HepG2 (cell line): Measurements from ENCODE around the gene SLAMF9. TPM values are rescaled to one million over a fixed set of nuclear protein-coding genes. Genes with fewer than 3 reads are reported as not detected.

Experiments used
- ATF7-NPFF ChIP-seq: sonication (generic); formaldehyde crosslinking; IDR thresholded peaks from 2 replicates; pipeline ENCODE4 v1.8.1; 2023; ENCODE audit warnings: mild to moderate bottlenecking, low read depth, missing genetic modification reagents, moderate library complexity
- EHMT2 ChIP-seq: fragments of 200-600 bp; sonication (generic); IDR thresholded peaks from 2 replicates; pipeline ENCODE4 v1.7.0; 2017; ENCODE audit warnings: antibody characterized with exemption, low read depth, low read length, borderline replicate concordance
- FOSL2 ChIP-seq: sonication (generic); formaldehyde crosslinking; IDR thresholded peaks from 2 replicates; pipeline ENCODE4 v1.4.0; 2020; ENCODE audit warnings: missing genetic modification reagents
- FOXC1 ChIP-seq: sonication (generic); formaldehyde crosslinking; IDR thresholded peaks from 2 replicates; pipeline ENCODE4 v1.8.0; 2022; ENCODE audit warnings: mild to moderate bottlenecking, missing genetic modification reagents, borderline replicate concordance
- GABPB1 ChIP-seq: IDR thresholded peaks from 2 replicates; pipeline ENCODE4 v1.6.1; 2016; ENCODE audit warnings: mild to moderate bottlenecking, missing genetic modification reagents, moderate library complexity, missing compliant biosample characterization
- KDM1A ChIP-seq: IDR thresholded peaks from 2 replicates; pipeline ENCODE4 v1.6.1; 2016; ENCODE audit warnings: missing compliant biosample characterization
- NKX3-1 ChIP-seq: sonication (generic); formaldehyde crosslinking; IDR thresholded peaks from 2 replicates; pipeline ENCODE4 v1.5.0; 2020; ENCODE audit warnings: missing genetic modification reagents
- POLR2AphosphoS5 ChIP-seq: IDR thresholded peaks from 2 replicates; pipeline ENCODE4 v1.6.1; 2012; ENCODE audit warnings: low read depth, low read length
- RAD21 ChIP-seq: fragments of 450-650 bp; formaldehyde crosslinking; IDR thresholded peaks from 2 replicates; pipeline ENCODE4 v1.5.0; 2020; ENCODE audit warnings: mild to moderate bottlenecking
- RERE ChIP-seq: IDR thresholded peaks from 2 replicates; pipeline ENCODE4 v1.6.1; 2016; ENCODE audit warnings: low read depth, missing genetic modification reagents, missing compliant biosample characterization
- ZMAT5 ChIP-seq: sonication (generic); formaldehyde crosslinking; IDR thresholded peaks from 2 replicates; pipeline ENCODE4 v1.5.0; 2020; ENCODE audit warnings: mild to moderate bottlenecking, low read depth, missing genetic modification reagents, borderline replicate concordance
- ZNF256 ChIP-seq: sonication (generic); formaldehyde crosslinking; conservative IDR thresholded peaks from 2 replicates; pipeline ENCODE4 v1.4.0; 2020; ENCODE audit warnings: missing genetic modification reagents
- ZNF335 ChIP-seq: sonication (generic); formaldehyde crosslinking; IDR thresholded peaks from 2 replicates; pipeline ENCODE4 v1.4.0; 2020; ENCODE audit warnings: missing genetic modification reagents
- ZNF569 ChIP-seq: sonication (generic); formaldehyde crosslinking; IDR thresholded peaks from 2 replicates; pipeline ENCODE4 v1.5.0; 2020; ENCODE audit warnings: mild to moderate bottlenecking, missing genetic modification reagents, moderate library complexity, borderline replicate concordance
- ZNF879 ChIP-seq: sonication (generic); formaldehyde crosslinking; IDR thresholded peaks from 2 replicates; pipeline ENCODE4 v1.8.1; 2023; ENCODE audit warnings: missing genetic modification reagents
- polyA plus RNA-seq, 8 experiments: library from polyadenylated mRNA; depleted of rRNA in 3 of 8; stranded (reverse) in 7 of 8; unstranded in 1 of 8; fragments of >200 nt; fragmentation: Illumina TruSeq in 4 of 8; extraction: Trizol in 4 of 8; gene quantifications; 2 replicates each; pipeline versions ENCODE4 v1.2.1 to v1.2.3, GENCODE V29; 2011 to 2016; ENCODE audit warnings: low read depth in 4 of 8, missing spikeins in 1 of 8, mixed read lengths in 1 of 8; ENCODE audit not compliant: insufficient read depth in 1 of 8
- total RNA-seq, 5 experiments: library from RNA; depleted of rRNA; stranded (reverse); fragments of >200 nt; fragmentation: Illumina TruSeq; extraction: Trizol; gene quantifications; 2 replicates each; pipeline ENCODE4 v1.2.3, GENCODE V29; 2016; ENCODE audit warnings: low read depth in 1 of 5
- TF ChIP-seq, protein P1 (sequence below): sonication (generic); formaldehyde crosslinking; IDR thresholded peaks from 2 replicates; pipeline ENCODE4 v1.4.0; 2020; ENCODE audit warnings: missing genetic modification reagents, low read depth, mild to moderate bottlenecking, borderline replicate concordance
- TF ChIP-seq, protein P2 (sequence below): sonication (generic); formaldehyde crosslinking; IDR thresholded peaks from 2 replicates; pipeline ENCODE4 v1.5.0; 2020; ENCODE audit warnings: missing genetic modification reagents
- TF ChIP-seq, protein P3 (sequence below): fragments of 450-650 bp; IDR thresholded peaks from 2 replicates; pipeline ENCODE4 v1.6.1; 2017; ENCODE audit warnings: mild to moderate bottlenecking
- TF ChIP-seq, protein P4 (sequence below): sonication (generic); formaldehyde crosslinking; IDR thresholded peaks from 2 replicates; pipeline ENCODE4 v1.9.0; 2021; ENCODE audit warnings: missing genetic modification reagents, borderline replicate concordance

The SLAMF9 gene
- total and polyA plus RNA-seq, 2 of the 13 experiments (the other 11 are each of a cell fraction or from before 2014, with no cell fraction given): 0.82 TPM; not detected in 1

DNA sequence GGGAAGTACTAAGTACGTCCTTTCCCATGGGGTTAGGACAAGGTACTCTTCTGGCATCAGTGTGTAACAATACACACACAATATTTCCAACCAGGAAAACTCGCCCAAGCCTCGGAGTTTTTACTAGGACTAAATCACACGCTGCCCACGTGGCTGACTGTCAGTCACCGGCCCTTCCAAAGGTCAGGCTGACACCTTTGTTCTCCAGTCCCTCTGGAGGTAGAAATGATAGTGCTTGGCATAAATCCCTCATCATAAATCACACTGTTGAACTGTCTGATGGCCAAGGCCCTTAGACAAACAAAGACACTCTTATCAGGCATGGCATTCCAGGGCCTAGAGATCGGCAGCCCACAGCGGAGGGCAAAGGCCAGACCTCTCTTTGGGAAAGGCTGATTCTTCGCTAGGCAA is 16.9 kb upstream of the SLAMF9 start (continued):
- peak; percentile 71; the same call in 1 of the 2 replicates for TF ChIP-seq RERE
- TF ChIP-seq EHMT2: peak; percentile 89; the same call in 1 of the 2 replicates
- no peak; the same call in 1 of the 2 replicates for TF ChIP-seq NKX3-1 (CRISPR knock-in tag)
- TF ChIP-seq ATF7-NPFF (CRISPR knock-in tag): peak; percentile 51; the same call in 1 of the 2 replicates
- no peak for TF ChIP-seq GABPB1 (CRISPR knock-in tag)
- peak; percentile 74 for TF ChIP-seq FOSL2 (CRISPR knock-in tag)
- no peak for TF ChIP-seq ZMAT5 (CRISPR knock-in tag)
- TF ChIP-seq, protein P1, sequence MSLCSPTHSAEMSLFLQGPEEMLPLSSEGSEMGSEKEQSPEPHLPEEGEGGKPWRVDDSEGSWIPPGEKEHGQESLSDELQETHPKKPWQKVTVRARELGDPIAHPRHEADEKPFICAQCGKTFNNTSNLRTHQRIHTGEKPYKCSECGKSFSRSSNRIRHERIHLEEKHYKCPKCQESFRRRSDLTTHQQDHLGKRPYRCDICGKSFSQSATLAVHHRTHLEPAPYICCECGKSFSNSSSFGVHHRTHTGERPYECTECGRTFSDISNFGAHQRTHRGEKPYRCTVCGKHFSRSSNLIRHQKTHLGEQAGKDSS: no peak
- no peak for TF ChIP-seq ZNF879 (CRISPR knock-in tag)
- TF ChIP-seq POLR2AphosphoS5: no peak
- no peak for TF ChIP-seq RAD21 (CRISPR knock-in tag)
- TF ChIP-seq, protein P2, sequence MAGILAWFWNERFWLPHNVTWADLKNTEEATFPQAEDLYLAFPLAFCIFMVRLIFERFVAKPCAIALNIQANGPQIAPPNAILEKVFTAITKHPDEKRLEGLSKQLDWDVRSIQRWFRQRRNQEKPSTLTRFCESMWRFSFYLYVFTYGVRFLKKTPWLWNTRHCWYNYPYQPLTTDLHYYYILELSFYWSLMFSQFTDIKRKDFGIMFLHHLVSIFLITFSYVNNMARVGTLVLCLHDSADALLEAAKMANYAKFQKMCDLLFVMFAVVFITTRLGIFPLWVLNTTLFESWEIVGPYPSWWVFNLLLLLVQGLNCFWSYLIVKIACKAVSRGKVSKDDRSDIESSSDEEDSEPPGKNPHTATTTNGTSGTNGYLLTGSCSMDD (CRISPR knock-in tag): no peak
- no peak for TF ChIP-seq ZNF256 (CRISPR knock-in tag)
- no peak for TF ChIP-seq FOXC1 (CRISPR knock-in tag)
- peak; percentile 54; the same call in 1 of the 2 replicates for TF ChIP-seq ZNF335
- TF ChIP-seq, protein P3, sequence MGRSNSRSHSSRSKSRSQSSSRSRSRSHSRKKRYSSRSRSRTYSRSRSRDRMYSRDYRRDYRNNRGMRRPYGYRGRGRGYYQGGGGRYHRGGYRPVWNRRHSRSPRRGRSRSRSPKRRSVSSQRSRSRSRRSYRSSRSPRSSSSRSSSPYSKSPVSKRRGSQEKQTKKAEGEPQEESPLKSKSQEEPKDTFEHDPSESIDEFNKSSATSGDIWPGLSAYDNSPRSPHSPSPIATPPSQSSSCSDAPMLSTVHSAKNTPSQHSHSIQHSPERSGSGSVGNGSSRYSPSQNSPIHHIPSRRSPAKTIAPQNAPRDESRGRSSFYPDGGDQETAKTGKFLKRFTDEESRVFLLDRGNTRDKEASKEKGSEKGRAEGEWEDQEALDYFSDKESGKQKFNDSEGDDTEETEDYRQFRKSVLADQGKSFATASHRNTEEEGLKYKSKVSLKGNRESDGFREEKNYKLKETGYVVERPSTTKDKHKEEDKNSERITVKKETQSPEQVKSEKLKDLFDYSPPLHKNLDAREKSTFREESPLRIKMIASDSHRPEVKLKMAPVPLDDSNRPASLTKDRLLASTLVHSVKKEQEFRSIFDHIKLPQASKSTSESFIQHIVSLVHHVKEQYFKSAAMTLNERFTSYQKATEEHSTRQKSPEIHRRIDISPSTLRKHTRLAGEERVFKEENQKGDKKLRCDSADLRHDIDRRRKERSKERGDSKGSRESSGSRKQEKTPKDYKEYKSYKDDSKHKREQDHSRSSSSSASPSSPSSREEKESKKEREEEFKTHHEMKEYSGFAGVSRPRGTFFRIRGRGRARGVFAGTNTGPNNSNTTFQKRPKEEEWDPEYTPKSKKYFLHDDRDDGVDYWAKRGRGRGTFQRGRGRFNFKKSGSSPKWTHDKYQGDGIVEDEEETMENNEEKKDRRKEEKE: no peak
- no peak for TF ChIP-seq ZNF569 (CRISPR knock-in tag)
- 0 out of 2 replicates have a peak, but pooled peaks have one; percentile 46 for TF ChIP-seq KDM1A (CRISPR knock-in tag)
- TF ChIP-seq, protein P4, sequence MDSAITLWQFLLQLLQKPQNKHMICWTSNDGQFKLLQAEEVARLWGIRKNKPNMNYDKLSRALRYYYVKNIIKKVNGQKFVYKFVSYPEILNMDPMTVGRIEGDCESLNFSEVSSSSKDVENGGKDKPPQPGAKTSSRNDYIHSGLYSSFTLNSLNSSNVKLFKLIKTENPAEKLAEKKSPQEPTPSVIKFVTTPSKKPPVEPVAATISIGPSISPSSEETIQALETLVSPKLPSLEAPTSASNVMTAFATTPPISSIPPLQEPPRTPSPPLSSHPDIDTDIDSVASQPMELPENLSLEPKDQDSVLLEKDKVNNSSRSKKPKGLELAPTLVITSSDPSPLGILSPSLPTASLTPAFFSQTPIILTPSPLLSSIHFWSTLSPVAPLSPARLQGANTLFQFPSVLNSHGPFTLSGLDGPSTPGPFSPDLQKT (CRISPR knock-in tag): no peak
